KMS-11 (cell line): Measurements from ENCODE around the gene PTPRN2.

Experiments
- H2AFZ ChIP-seq: fragments of 200-600 bp; sonication (generic); 2 replicates; pipeline ENCODE4 v1.6.1; 2016; ENCODE audit warnings: antibody characterized with exemption, mixed run types, low read depth
- H3K27ac ChIP-seq: fragments of 200-600 bp; sonication (generic); 2 replicates; pipeline ENCODE4 v1.6.1; 2016; ENCODE audit warnings: mild to moderate bottlenecking, mixed run types
- H3K27me3 ChIP-seq: fragments of 200-600 bp; sonication (generic); 2 replicates; pipeline ENCODE4 v1.6.1; 2017; ENCODE audit warnings: mild to moderate bottlenecking, low read depth, mixed run types, moderate library complexity; ENCODE audit not compliant: insufficient read depth
- H3K36me3 ChIP-seq: fragments of 200-600 bp; sonication (generic); 2 replicates; pipeline ENCODE4 v1.6.1; 2017; ENCODE audit warnings: mild to moderate bottlenecking, mixed run types; ENCODE audit not compliant: insufficient read depth
- H3K4me1 ChIP-seq: fragments of 200-600 bp; sonication (generic); 2 replicates; pipeline ENCODE4 v1.6.1; 2016; ENCODE audit warnings: mild to moderate bottlenecking, low read depth, mixed run types; ENCODE audit not compliant: poor library complexity, severe bottlenecking
- H3K4me2 ChIP-seq: fragments of 200-600 bp; sonication (generic); 2 replicates; pipeline ENCODE4 v1.7.0; 2016; ENCODE audit warnings: mild to moderate bottlenecking, mixed run types
- H3K4me3 ChIP-seq: fragments of 200-600 bp; sonication (generic); IDR thresholded peaks from 2 replicates; pipeline ENCODE4 v1.6.1; 2017; ENCODE audit warnings: low read depth, low read length, mixed read lengths; ENCODE audit not compliant: insufficient read depth
- H3K79me2 ChIP-seq: fragments of 200-600 bp; sonication (generic); 2 replicates; pipeline ENCODE4 v1.6.1; 2016; ENCODE audit warnings: low read depth, mixed run types; ENCODE audit not compliant: insufficient read depth
- H3K9ac ChIP-seq: fragments of 200-600 bp; sonication (generic); 2 replicates; pipeline ENCODE4 v1.6.1; 2016; ENCODE audit warnings: mild to moderate bottlenecking, mixed run types
- H4K20me1 ChIP-seq: fragments of 200-600 bp; sonication (generic); 2 replicates; pipeline ENCODE4 v1.6.1; 2016; ENCODE audit warnings: mild to moderate bottlenecking, mixed run types; ENCODE audit not compliant: insufficient read depth
- CTCF ChIP-seq: fragments of 200-600 bp; sonication (generic); conservative IDR thresholded peaks from 2 replicates; pipeline ENCODE4 v1.6.1; 2017; ENCODE audit warnings: low read depth, mild to moderate bottlenecking, antibody characterized with exemption, low read length, moderate library complexity, mixed read lengths

PTPRN2 gene

GRCh38 chr7:157855452-157856213 is 732.0 kb downstream of the PTPRN2 start:
- Histone ChIP-seq H2AFZ (no peak overlapping the region), H3K27me3 (peaks cover 43% of the 10 kb centered on the region; the same call in 1 of the 2 replicates), H3K9ac (no peak overlapping the region), H3K36me3 (no peaks in the 10 kb centered on the region), H3K4me1 (no peaks in the 10 kb centered on the region), H3K4me3 (no peak overlapping the region), H3K79me2 (no peaks in the 10 kb centered on the region), H4K20me1 (no peaks in the 10 kb centered on the region), H3K4me2 (no peak overlapping the region), H3K27ac (no peak overlapping the region)
- no peak for TF ChIP-seq CTCF

GRCh38 chr7:157855016-157855415 is 732.6 kb downstream of the PTPRN2 start:
- Histone ChIP-seq H2AFZ (no peak overlapping the region), H3K9ac (no peak overlapping the region), H3K79me2 (no peaks in the 10 kb centered on the region), H3K4me3 (no peak overlapping the region), H3K4me1 (no peaks in the 10 kb centered on the region), H3K27ac (no peak overlapping the region), H3K36me3 (no peaks in the 10 kb centered on the region), H3K27me3 (peaks cover 47% of the 10 kb centered on the region; the same call in 1 of the 2 replicates), H3K4me2 (no peak overlapping the region), H4K20me1 (no peaks in the 10 kb centered on the region)
- TF ChIP-seq CTCF: no peak

GRCh38 chr7:157854066-157854891 is 733.3 kb downstream of the PTPRN2 start:
- no peak overlapping the region for H3K4me3 ChIP-seq
- no peak for TF ChIP-seq CTCF

GRCh38 chr7:157853789-157854065 is 733.9 kb downstream of the PTPRN2 start:
- no peak overlapping the region for H2AFZ ChIP-seq
- H3K9ac ChIP-seq: no peak overlapping the region
- H3K4me1 ChIP-seq: no peaks in the 10 kb centered on the region
- H3K4me3 ChIP-seq: no peak overlapping the region
- no peaks in the 10 kb centered on the region for H4K20me1 ChIP-seq
- no peak for TF ChIP-seq CTCF
- peaks cover 60% of the 10 kb centered on the region for H3K27me3 ChIP-seq
- H3K79me2 ChIP-seq: no peaks in the 10 kb centered on the region
- no peak overlapping the region for H3K27ac ChIP-seq
- no peak overlapping the region for H3K4me2 ChIP-seq
- H3K36me3 ChIP-seq: no peaks in the 10 kb centered on the region

More at GRCh38 chr7:157854066-157854891, 733.3 kb downstream of the PTPRN2 start:
- no peak overlapping the region for H3K27ac ChIP-seq
- H2AFZ ChIP-seq: no peak overlapping the region
- no peaks in the 10 kb centered on the region for H4K20me1 ChIP-seq
- no peak overlapping the region for H3K4me2 ChIP-seq
- H3K79me2 ChIP-seq: no peaks in the 10 kb centered on the region
- no peaks in the 10 kb centered on the region for H3K4me1 ChIP-seq
- H3K27me3 ChIP-seq: peaks cover 54% of the 10 kb centered on the region
- no peak overlapping the region for H3K9ac ChIP-seq
- no peaks in the 10 kb centered on the region for H3K36me3 ChIP-seq
